Measurements from ENCODE around the gene BMPR1B. TPM values are rescaled to one million over a fixed set of nuclear protein-coding genes. Genes with fewer than 3 reads are reported as not detected.

The BMPR1B gene
- total RNA-seq, 3 donors from 2014 or later (not counting 1 experiment from before 2014, with no cell fraction given): 0.25 TPM; not detected in 2

- H3K27ac ChIP-seq (ENCODE audit: low read length): no peak overlapping the region
- H3K4me3 ChIP-seq (ENCODE audit: low read length): no peak overlapping the region
- Mint-ChIP-seq H3K4me3 (no peak overlapping the region), H3K4me1 (no peaks in the 10 kb centered on the region), H3K36me3 (no peaks in the 10 kb centered on the region), H3K27ac (no peak overlapping the region), H3K9me3 (no peaks in the 10 kb centered on the region), H3K27me3 (ENCODE audit: low read depth in 2 of 2) (no peaks in the 10 kb centered on the region)
- H3K4me1 ChIP-seq (ENCODE audit: control insufficient read depth, insufficient read depth, low read length): no peaks in the 10 kb centered on the region
- ATAC-seq: no peak
- H3K36me3 ChIP-seq (ENCODE audit: control insufficient read depth, insufficient read depth, low read length): no peaks in the 10 kb centered on the region
- DNase-seq: no peak
- no peaks in the 10 kb centered on the region for H3K9me3 ChIP-seq (ENCODE audit: control insufficient read depth, insufficient read depth, low read length)
- intact Hi-C loops (cut with micrococcal nuclease): no loop called here
- no peak for TF ChIP-seq CTCF (IDR thresholded peaks at IDR 0.05)
- no peaks in the 10 kb centered on the region for H3K27me3 ChIP-seq (ENCODE audit: control insufficient read depth, insufficient read depth, low read length)
- 86% methylated on average over 2 of the region's 2 CpGs for WGBS (ENCODE audit: insufficient coverage)
Measured at GRCh38 chr4:94926936-94927335, 169.2 kb downstream of the BMPR1B start.

GRCh38 chr4:94927696-94928095, 169.9 kb downstream of the BMPR1B start:
- Mint-ChIP-seq H3K27ac (no peak overlapping the region), H3K36me3 (no peaks in the 10 kb centered on the region), H3K4me3 (no peak overlapping the region), H3K9me3 (no peaks in the 10 kb centered on the region), H3K4me1 (no peaks in the 10 kb centered on the region), H3K27me3 (ENCODE audit: low read depth in 2 of 2) (no peaks in the 10 kb centered on the region)
- H3K9me3 ChIP-seq (ENCODE audit: control insufficient read depth, insufficient read depth, low read length): no peaks in the 10 kb centered on the region
- ATAC-seq: no peak
- H3K4me1 ChIP-seq (ENCODE audit: control insufficient read depth, insufficient read depth, low read length): no peaks in the 10 kb centered on the region
- no peak for DNase-seq
- H3K27ac ChIP-seq (ENCODE audit: low read length): no peak overlapping the region
- no peak overlapping the region for H3K4me3 ChIP-seq (ENCODE audit: low read length)
- H3K36me3 ChIP-seq (ENCODE audit: control insufficient read depth, insufficient read depth, low read length): no peaks in the 10 kb centered on the region
- 82% methylated on average over 1 of the region's 1 CpG for WGBS (ENCODE audit: insufficient coverage)
- no peaks in the 10 kb centered on the region for H3K27me3 ChIP-seq (ENCODE audit: control insufficient read depth, insufficient read depth, low read length)
- TF ChIP-seq CTCF (IDR thresholded peaks at IDR 0.05): no peak
- intact Hi-C loops (cut with micrococcal nuclease): no loop called here

- H3K36me3 ChIP-seq (ENCODE audit: control insufficient read depth, insufficient read depth, low read length): no peaks in the 10 kb centered on the region
- intact Hi-C loops (cut with micrococcal nuclease): no loop called here
- ATAC-seq: no peak
- no peak overlapping the region for H3K4me3 Mint-ChIP-seq
- H3K27ac Mint-ChIP-seq: no peak overlapping the region
- no peaks in the 10 kb centered on the region for H3K4me1 Mint-ChIP-seq
- 83% methylated on average over 5 of the region's 5 CpGs for WGBS (ENCODE audit: insufficient coverage)
- DNase-seq: no peak
- H3K4me3 ChIP-seq (ENCODE audit: low read length): no peak overlapping the region
- no peaks in the 10 kb centered on the region for H3K9me3 ChIP-seq (ENCODE audit: control insufficient read depth, insufficient read depth, low read length)
- no peaks in the 10 kb centered on the region for H3K27me3 Mint-ChIP-seq (ENCODE audit: low read depth in 2 of 2)
- H3K27ac ChIP-seq (ENCODE audit: low read length): no peak overlapping the region
- no peaks in the 10 kb centered on the region for H3K4me1 ChIP-seq (ENCODE audit: control insufficient read depth, insufficient read depth, low read length)
- H3K9me3 Mint-ChIP-seq: no peaks in the 10 kb centered on the region
- H3K27me3 ChIP-seq (ENCODE audit: control insufficient read depth, insufficient read depth, low read length): no peaks in the 10 kb centered on the region
- no peak for TF ChIP-seq CTCF (IDR thresholded peaks at IDR 0.05)
- no peaks in the 10 kb centered on the region for H3K36me3 Mint-ChIP-seq
Measured at GRCh38 chr4:94929696-94930095, 171.9 kb downstream of the BMPR1B start.

GRCh38 chr4:94931626-94932025, 173.9 kb downstream of the BMPR1B start:
- no peaks in the 10 kb centered on the region for H3K27me3 ChIP-seq (ENCODE audit: control insufficient read depth, insufficient read depth, low read length)
- no peak for TF ChIP-seq CTCF (IDR thresholded peaks at IDR 0.05)
- ATAC-seq (no peak), DNase-seq (no peak)
- intact Hi-C loops (cut with micrococcal nuclease): no loop called here
- H3K4me3 ChIP-seq (ENCODE audit: low read length): no peak overlapping the region
- no peaks in the 10 kb centered on the region for H3K9me3 ChIP-seq (ENCODE audit: control insufficient read depth, insufficient read depth, low read length)
- H3K36me3 ChIP-seq (ENCODE audit: control insufficient read depth, insufficient read depth, low read length): no peaks in the 10 kb centered on the region
- no peaks in the 10 kb centered on the region for H3K4me1 Mint-ChIP-seq
- no peak overlapping the region for H3K4me3 Mint-ChIP-seq
- H3K36me3 Mint-ChIP-seq: no peaks in the 10 kb centered on the region
- no peak overlapping the region for H3K27ac Mint-ChIP-seq
- H3K27ac ChIP-seq (ENCODE audit: low read length): no peak overlapping the region
- H3K9me3 Mint-ChIP-seq: no peaks in the 10 kb centered on the region
- WGBS (ENCODE audit: insufficient coverage): 92% methylated on average over 7 of the region's 7 CpGs
- no peaks in the 10 kb centered on the region for H3K4me1 ChIP-seq (ENCODE audit: control insufficient read depth, insufficient read depth, low read length)
- peaks cover 0 to 3% of the 10 kb centered on the region in 2 donors for H3K27me3 Mint-ChIP-seq (ENCODE audit: low read depth in 2 of 2)

Data from natural killer cell (primary cell).